Mesodermal cell (in vitro differentiated cells): ENCODE results near the gene PIGO.

Experiments used
- H3K27ac ChIP-seq: 2 replicates; pipeline ENCODE4 v1.7.0; 2013; ENCODE audit warnings: mild to moderate bottlenecking, low read depth, low read length, moderate library complexity; ENCODE audit not compliant: severe bottlenecking
- H3K36me3 ChIP-seq: 2 replicates; pipeline ENCODE4 v1.7.1; 2013; ENCODE audit warnings: mild to moderate bottlenecking, low read length, moderate library complexity; ENCODE audit not compliant: control insufficient read depth, insufficient read depth
- H3K4me1 ChIP-seq: one replicate; pipeline ENCODE4 v1.7.1; 2013; ENCODE audit warnings: mild to moderate bottlenecking, low read length; ENCODE audit not compliant: insufficient read depth, control insufficient read depth, poor library complexity, severe bottlenecking
- H3K4me3 ChIP-seq: 2 replicates; pipeline ENCODE4 v1.7.0; 2013; ENCODE audit warnings: low read length, control low read depth, mild to moderate bottlenecking; ENCODE audit not compliant: insufficient read depth, poor library complexity, severe bottlenecking; ENCODE audit errors: extremely low read depth
- H3K9me3 ChIP-seq: 2 replicates; pipeline ENCODE4 v1.7.1; 2013; ENCODE audit warnings: mild to moderate bottlenecking, low read length, moderate library complexity; ENCODE audit not compliant: control insufficient read depth
- WGBS, 2 experiments: methylation state at CpG; one replicate each; pipeline ENCODE4 v1.1.5; 2013; ENCODE audit warnings: missing lambda C conversion rate in 2 of 2; ENCODE audit not compliant: insufficient coverage in 2 of 2; 5-methylcytosine and 5-hydroxymethylcytosine counted together

The PIGO gene

DNA sequence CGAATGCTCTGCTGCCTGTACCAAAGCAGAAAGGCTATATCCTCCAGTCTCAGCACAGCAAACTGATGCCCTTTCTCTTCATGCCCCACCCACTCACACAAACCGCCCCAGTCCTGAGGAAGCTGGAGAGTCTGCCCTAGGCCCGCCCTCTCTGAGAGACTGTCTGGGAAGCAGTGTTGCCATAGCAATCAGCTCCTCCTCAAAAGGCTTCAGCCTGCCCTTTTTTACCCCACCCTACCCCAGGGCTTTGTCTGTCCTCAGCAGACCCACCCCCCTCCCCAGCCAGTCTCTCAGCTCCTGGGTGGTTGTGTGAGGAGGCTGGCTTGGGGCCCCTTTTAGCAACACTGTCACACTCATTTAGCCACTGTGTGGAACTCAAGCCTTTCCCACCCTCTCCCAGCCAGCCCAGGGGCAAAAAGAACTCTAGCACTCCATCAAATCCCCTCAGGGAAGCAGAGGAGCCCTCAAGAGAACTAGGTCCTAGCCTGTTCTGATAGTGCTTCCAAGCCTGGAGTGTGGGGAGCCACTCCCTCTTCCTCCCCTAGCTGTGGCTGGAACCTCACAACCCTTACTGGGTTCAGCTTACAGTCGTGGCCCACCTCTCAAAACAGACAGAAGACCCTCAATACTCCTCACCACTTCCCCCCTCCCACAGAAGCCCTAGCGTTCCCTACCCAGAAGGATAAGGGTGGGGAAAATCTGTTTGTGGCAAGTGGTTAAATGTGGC, 17.9 kb upstream of the PIGO start:
- Histone ChIP-seq H3K36me3 (peaks cover 8% of the 10 kb centered on the region), H3K4me1 (peaks cover 28% of the 10 kb centered on the region), H3K27ac (peak overlapping the region; percentile 85), H3K4me3 (peak overlapping the region; percentile 58), H3K9me3 (no peaks in the 10 kb centered on the region)
- WGBS, 2 experiments: 0% methylated on average over 2 to 3 of the region's 5 CpGs

GRCh38 chr9:35112257-35113020, 16.0 kb upstream of the PIGO start:
- 80 to 86% methylated on average over 2 of the region's 3 CpGs for WGBS, 2 experiments
- Histone ChIP-seq H3K4me1 (peaks cover 28% of the 10 kb centered on the region), H3K9me3 (no peaks in the 10 kb centered on the region), H3K4me3 (peak overlapping the region; percentile 78), H3K27ac (peak overlapping the region; percentile 75), H3K36me3 (peaks cover 23% of the 10 kb centered on the region)

GRCh38 chr9:35111001-35111933, 14.9 kb upstream of the PIGO start:
- 0% methylated on average over 48 to 52 of the region's 57 CpGs for WGBS, 2 experiments
- H3K4me3 ChIP-seq: peak overlapping the region; percentile 78
- no peaks in the 10 kb centered on the region for H3K9me3 ChIP-seq
- H3K27ac ChIP-seq: peak overlapping the region; percentile 82
- H3K4me1 ChIP-seq: peaks cover 28% of the 10 kb centered on the region
- H3K36me3 ChIP-seq: peaks cover 34% of the 10 kb centered on the region

GRCh38 chr9:35110327-35110761, 14.0 kb upstream of the PIGO start:
- WGBS, 2 experiments: 29 to 78% methylated on average over 2 of the region's 3 CpGs
- peak overlapping the region; percentile 82 for H3K27ac ChIP-seq
- H3K9me3 ChIP-seq: no peaks in the 10 kb centered on the region
- H3K4me3 ChIP-seq: peak overlapping the region; percentile 78
- peaks cover 28% of the 10 kb centered on the region for H3K4me1 ChIP-seq
- H3K36me3 ChIP-seq: peaks cover 43% of the 10 kb centered on the region

- peaks cover 56% of the 10 kb centered on the region for H3K36me3 ChIP-seq
- H3K9me3 ChIP-seq: no peaks in the 10 kb centered on the region
- H3K4me1 ChIP-seq: peaks cover 37% of the 10 kb centered on the region
- 90 to 100% methylated on average over 2 to 4 of the region's 8 CpGs for whole genome bisulfite sequencing, 2 experiments
- no peak overlapping the region for H3K4me3 ChIP-seq
- no peak overlapping the region for H3K27ac ChIP-seq
Measured at GRCh38 chr9:35108946-35109575, 12.7 kb upstream of the PIGO start.

DNA sequence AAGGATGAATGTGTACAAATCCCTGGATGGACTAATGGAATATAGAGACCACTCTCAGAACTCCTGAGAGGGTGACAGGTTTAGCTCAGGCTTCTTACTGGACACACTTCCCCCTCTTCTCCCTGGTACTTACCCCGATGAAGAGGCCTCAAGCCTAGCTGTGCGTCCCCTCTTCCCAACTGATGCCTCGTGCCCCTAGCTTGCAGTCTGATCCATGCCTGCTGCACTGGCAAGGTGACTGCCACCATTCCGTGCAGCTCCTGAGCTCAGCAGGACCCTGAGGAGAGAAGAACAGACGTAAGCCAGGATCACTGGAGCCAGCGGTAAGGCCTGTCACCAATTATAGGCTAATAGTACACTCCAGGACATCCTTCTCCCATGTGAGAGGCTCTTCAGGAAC, 12.1 kb upstream of the PIGO start:
- Histone ChIP-seq H3K4me1 (peaks cover 41% of the 10 kb centered on the region), H3K4me3 (no peak overlapping the region), H3K27ac (no peak overlapping the region), H3K36me3 (peaks cover 58% of the 10 kb centered on the region), H3K9me3 (no peaks in the 10 kb centered on the region)
- 98% methylated on average over 6 of the region's 6 CpGs for WGBS, 2 experiments

DNA sequence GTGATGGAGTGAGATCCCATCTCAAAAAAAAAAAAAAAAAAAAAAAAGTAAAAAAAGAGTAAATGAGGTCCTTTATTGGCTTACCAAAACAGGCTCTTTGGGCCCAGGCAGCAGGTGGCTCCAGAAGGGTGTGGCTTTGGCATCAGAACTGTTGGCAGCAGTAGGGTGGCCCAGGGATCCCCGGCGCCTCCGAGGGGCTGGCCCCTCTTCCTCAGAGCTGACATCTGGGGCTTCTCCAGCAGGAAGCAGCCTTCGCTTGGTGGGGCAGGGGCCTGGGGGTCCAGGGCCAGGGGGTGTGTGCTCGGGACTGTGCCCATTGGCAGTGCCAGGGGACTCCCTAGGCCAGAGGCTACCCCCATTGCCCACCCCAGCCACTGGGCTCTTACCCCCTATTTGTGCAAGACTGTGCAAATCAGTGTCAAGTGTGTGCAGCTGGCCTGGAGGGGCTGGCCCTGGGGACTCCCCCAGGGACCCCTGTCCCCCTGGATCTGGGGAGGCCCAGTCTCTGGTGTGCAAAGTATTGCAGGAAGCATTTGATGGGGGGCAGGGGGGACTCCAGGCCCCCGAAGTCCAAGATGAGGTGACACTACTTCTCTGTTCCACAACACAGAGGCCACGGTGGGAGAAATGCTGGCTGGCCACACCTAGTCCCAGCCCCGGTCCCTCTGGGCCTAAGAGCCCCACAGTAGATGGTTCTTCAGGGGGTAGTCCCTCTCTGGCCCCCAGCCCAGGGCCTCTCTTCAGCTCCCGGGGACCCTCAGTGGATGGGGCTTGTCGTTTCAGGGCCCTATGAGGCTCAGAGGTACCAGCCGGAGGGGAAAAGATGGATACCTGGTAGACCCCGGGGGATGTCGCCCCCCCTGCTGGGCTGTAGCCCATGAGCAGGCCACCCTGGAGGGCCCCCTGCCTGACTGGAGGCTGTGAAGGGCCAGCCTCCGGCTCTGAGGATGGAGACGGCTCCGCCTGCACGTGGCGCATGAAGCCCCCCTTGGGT, 11.2 kb upstream of the PIGO start:
- 88 to 89% methylated on average over 11 to 16 of the region's 18 CpGs for WGBS, 2 experiments
- Histone ChIP-seq H3K9me3 (no peaks in the 10 kb centered on the region), H3K36me3 (peaks cover 51% of the 10 kb centered on the region), H3K4me3 (no peak overlapping the region), H3K4me1 (peaks cover 35% of the 10 kb centered on the region), H3K27ac (no peak overlapping the region)

DNA sequence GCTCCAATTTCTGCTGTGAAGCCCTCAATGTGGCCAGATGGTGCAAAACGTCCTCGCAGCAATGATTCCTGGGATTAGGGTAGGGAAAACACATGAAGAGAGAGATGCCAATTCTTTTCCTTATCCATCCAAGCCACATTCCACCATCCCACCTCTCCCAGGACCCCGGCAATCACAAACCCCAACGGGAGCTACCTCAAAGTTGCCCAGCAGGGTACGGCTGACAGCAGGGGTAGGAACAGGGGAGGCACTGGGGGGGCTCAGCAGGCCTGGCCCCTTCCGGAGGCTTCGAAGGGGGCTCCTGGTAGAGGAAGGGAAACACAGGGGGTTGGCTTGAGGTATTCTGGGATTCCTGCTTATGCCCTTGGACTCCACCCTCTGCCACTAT, 9.9 kb upstream of the PIGO start:
- Histone ChIP-seq H3K4me1 (peaks cover 31% of the 10 kb centered on the region), H3K4me3 (no peak overlapping the region), H3K36me3 (peaks cover 58% of the 10 kb centered on the region), H3K9me3 (no peaks in the 10 kb centered on the region), H3K27ac (no peak overlapping the region)
- WGBS, 2 experiments: 80 to 100% methylated on average over 2 to 3 of the region's 7 CpGs

GRCh38 chr9:35105571-35106342, 9.4 kb upstream of the PIGO start:
- no peaks in the 10 kb centered on the region for H3K9me3 ChIP-seq
- peaks cover 31% of the 10 kb centered on the region for H3K4me1 ChIP-seq
- peaks cover 64% of the 10 kb centered on the region for H3K36me3 ChIP-seq
- H3K4me3 ChIP-seq: no peak overlapping the region
- WGBS, 2 experiments: 90 to 98% methylated on average over 4 to 7 of the region's 13 CpGs
- H3K27ac ChIP-seq: no peak overlapping the region
